Colonic mucosa (tissue), 4 donors: ENCODE results near the gene C10orf88. TPM values are rescaled to one million over a fixed set of nuclear protein-coding genes. Genes with fewer than 3 reads are reported as not detected.

ENCODE experiments used
- DNase-seq: peaks from one replicate; pipeline ENCODE4 v3.0.0-alpha.2; 2020
- H3K27ac ChIP-seq: fragments of 200-600 bp; one replicate; pipeline ENCODE4 v1.8.0; 2021
- H3K27me3 ChIP-seq: fragments of 200-600 bp; one replicate; pipeline ENCODE4 v1.8.0; 2021
- H3K36me3 ChIP-seq: fragments of 200-600 bp; one replicate; pipeline ENCODE4 v1.8.0; 2021
- H3K4me1 ChIP-seq: fragments of 200-600 bp; one replicate; pipeline ENCODE4 v1.8.0; 2021; ENCODE audit warnings: mild to moderate bottlenecking
- H3K4me3 ChIP-seq: fragments of 200-600 bp; one replicate; pipeline ENCODE4 v1.8.0; 2021
- H3K9ac ChIP-seq, 2 donors: one replicate each; pipeline ENCODE4 v1.7.0; 2013; ENCODE audit warnings: control low read depth in 2 of 2, low read depth in 2 of 2, low read length in 2 of 2
- H3K9me3 ChIP-seq: fragments of 200-600 bp; one replicate; pipeline ENCODE4 v1.8.0; 2021
- intact Hi-C: fragments of 100-400 bp; cut with DNase I; formaldehyde crosslinking; loops from one replicate; pipeline ENCODE4 v1.14.1; 2022
- total RNA-seq, 2 donors: library from RNA; stranded (reverse); fragmentation: NEBNext Ultra II Directional in 1 of 2; extraction: Animal tissue kit (Norgen Biotek cat#: 25700) in 1 of 2; gene quantifications; one replicate each; pipeline ENCODE4 v1.2.1, GENCODE V29; 2021
- TF ChIP-seq, protein P1 (sequence below): fragments of 200-600 bp; IDR thresholded peaks from one replicate; pipeline ENCODE4 v1.8.0; 2022; ENCODE audit warnings: antibody characterized with exemption, mild to moderate bottlenecking
- donor health status: healthy.
- donor health status: DM: no; HTN: no; CAD: no.
- donor health status: DM: no; HTN: no; CAD: no.

C10orf88 gene
- total RNA-seq, 2 donors from 2014 or later = 6.3 to 6.8 TPM

DNA sequence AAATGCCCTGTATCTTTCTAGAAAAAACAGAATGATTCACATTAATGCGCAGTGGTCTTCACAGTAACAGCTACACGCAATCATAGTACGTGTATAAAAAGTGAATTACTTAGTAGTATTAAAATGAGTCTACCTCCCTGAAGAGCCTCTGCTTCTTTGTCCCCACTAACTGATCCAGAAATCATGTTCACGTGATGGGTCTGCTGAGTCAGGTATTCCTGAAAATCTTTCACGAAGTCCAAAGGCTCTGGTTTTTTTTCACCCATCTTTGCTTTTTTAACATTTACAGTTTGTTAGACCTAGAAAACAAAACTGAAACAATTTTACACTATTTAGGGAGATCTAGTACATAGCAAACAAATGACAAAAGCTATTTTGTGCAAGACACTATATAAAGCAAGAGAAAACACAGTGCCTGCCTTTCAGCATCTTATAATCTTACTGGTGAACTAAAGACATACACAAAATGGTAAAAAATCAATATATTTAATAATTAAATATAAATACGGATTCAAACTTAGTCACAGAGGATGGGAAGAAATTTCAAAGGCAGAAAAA, 44.4 kb upstream of the C10orf88 start:
- TF ChIP-seq, protein P1, sequence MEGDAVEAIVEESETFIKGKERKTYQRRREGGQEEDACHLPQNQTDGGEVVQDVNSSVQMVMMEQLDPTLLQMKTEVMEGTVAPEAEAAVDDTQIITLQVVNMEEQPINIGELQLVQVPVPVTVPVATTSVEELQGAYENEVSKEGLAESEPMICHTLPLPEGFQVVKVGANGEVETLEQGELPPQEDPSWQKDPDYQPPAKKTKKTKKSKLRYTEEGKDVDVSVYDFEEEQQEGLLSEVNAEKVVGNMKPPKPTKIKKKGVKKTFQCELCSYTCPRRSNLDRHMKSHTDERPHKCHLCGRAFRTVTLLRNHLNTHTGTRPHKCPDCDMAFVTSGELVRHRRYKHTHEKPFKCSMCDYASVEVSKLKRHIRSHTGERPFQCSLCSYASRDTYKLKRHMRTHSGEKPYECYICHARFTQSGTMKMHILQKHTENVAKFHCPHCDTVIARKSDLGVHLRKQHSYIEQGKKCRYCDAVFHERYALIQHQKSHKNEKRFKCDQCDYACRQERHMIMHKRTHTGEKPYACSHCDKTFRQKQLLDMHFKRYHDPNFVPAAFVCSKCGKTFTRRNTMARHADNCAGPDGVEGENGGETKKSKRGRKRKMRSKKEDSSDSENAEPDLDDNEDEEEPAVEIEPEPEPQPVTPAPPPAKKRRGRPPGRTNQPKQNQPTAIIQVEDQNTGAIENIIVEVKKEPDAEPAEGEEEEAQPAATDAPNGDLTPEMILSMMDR = no peak
- Histone ChIP-seq H3K27me3 (no peaks in the 10 kb centered on the region), H3K9ac (no peak overlapping the region), H3K4me1 (peaks cover 7% of the 10 kb centered on the region), H3K4me3 (no peak overlapping the region), H3K27ac (no peak overlapping the region), H3K36me3 (peaks cover 3% of the 10 kb centered on the region), H3K9me3 (no peaks in the 10 kb centered on the region)
- DNase-seq = no peak
- intact Hi-C loops = no loop called here

DNA sequence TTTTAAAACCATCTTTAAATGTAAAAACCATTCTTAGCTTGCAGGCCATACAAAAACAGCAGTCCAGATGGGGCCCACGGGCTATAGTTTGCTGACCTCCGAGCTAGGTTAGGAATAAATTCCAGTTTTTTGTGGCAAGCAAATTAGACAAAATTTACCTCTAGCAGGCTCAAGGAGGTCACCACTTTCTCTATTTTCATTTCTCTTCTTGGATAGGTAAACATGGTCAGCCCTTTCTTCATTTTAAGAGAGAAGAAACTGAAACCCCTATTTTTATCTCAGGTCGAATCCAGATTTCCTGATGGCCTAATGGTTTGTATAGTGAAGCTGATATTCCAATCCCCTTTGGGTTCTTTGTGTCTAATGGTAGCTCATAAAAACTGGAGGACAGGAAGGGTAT, 43.8 kb upstream of the C10orf88 start:
- intact Hi-C loops = no loop called here
- no peaks in the 10 kb centered on the region for H3K27me3 ChIP-seq
- peaks cover 7% of the 10 kb centered on the region for H3K4me1 ChIP-seq
- no peaks in the 10 kb centered on the region for H3K9me3 ChIP-seq
- H3K36me3 ChIP-seq = peaks cover 3% of the 10 kb centered on the region
- DNase-seq = no peak
- no peak overlapping the region for H3K9ac ChIP-seq
- TF ChIP-seq, protein P1 = no peak
- H3K4me3 ChIP-seq = no peak overlapping the region
- no peak overlapping the region for H3K27ac ChIP-seq

DNA sequence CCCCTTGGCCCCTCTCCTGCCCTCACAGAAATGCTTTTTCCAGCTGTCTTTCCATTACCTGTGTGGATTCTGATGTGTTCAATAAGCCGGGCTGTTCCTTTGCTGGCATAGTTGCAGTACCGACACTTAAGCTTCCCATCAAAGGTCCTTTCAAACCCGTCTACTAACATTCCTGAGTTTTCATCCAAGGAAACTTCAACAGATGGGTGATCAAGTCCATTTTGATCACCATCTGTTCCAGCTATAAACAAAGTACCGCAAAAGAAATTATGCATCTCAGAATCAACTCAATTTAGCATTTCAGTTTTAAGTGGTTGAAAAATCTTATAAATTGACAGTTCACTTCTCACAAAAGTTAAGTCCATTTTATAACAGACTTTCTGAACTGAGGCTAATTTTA, 41.9 kb upstream of the C10orf88 start:
- peaks cover 3% of the 10 kb centered on the region for H3K36me3 ChIP-seq
- DNase-seq = no peak
- no peaks in the 10 kb centered on the region for H3K9me3 ChIP-seq
- no peak overlapping the region for H3K9ac ChIP-seq
- TF ChIP-seq, protein P1 = no peak
- intact Hi-C loops = no loop called here
- H3K27ac ChIP-seq = no peak overlapping the region
- H3K4me1 ChIP-seq = peaks cover 7% of the 10 kb centered on the region
- no peaks in the 10 kb centered on the region for H3K27me3 ChIP-seq
- no peak overlapping the region for H3K4me3 ChIP-seq

DNA sequence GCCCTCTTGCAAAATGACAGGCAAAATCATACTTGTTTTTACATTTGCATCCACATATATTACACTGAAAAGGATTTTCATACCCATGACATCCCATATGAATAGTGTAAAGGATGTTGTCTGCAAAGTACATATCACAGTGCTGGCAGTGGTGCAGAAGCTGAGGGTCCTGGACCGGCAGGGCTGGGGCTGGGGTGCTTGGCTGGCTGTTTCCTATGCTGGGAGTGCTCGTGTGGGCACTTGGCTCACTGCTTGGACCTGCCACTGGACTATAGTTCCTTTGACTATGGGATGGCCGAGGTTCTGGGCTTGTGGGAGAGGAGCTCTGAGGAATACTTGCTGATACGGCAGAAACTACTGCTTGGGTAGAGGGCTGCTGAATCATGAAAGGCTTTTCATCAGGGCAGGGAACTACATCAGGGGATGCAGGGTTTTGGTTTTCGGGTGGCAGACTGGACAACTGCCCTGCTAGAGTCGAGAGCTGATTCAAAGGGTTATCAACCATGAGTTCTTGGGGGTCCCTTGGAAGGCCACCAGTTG, 39.8 kb upstream of the C10orf88 start:
- Histone ChIP-seq H3K9ac (no peak overlapping the region), H3K27me3 (no peaks in the 10 kb centered on the region), H3K27ac (no peak overlapping the region), H3K4me1 (no peaks in the 10 kb centered on the region), H3K4me3 (no peak overlapping the region), H3K9me3 (no peaks in the 10 kb centered on the region), H3K36me3 (peaks cover 3% of the 10 kb centered on the region)
- intact Hi-C loops = no loop called here
- no peak for DNase-seq
- TF ChIP-seq, protein P1 = no peak

DNA sequence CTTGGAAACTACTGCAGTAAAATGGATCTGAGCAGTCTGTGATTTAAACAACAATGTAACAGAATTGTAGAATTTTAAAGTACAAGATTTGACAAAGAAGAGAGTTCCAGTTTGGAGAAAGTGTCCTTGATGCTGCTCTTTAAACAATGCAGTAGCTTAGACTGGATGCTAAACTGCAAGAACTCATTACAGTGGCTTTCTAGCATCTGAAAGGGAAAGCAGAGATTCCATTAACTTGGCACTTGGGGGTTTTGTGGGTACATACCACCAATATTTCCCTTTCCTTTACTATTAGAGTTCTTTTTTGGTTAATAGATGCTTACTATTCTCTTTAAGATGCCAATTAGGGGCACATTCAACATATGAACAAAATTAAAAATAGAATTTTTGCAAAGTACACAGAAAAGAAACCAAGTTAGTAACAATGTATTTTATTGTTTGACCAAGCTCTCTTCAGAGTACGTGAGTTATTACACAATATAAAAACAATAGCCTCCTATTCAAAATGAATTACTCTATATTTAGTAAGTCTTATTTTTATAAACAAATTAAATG, 38.1 kb upstream of the C10orf88 start:
- DNase-seq = no peak
- Histone ChIP-seq H3K4me1 (no peaks in the 10 kb centered on the region), H3K36me3 (peaks cover 3% of the 10 kb centered on the region)

More for the DNA sequence above, 38.1 kb upstream of the C10orf88 start:
- intact Hi-C loops = no loop called here
- no peak overlapping the region for H3K27ac ChIP-seq
- H3K9ac ChIP-seq = no peak overlapping the region
- TF ChIP-seq, protein P1 = no peak
- no peaks in the 10 kb centered on the region for H3K27me3 ChIP-seq
- H3K9me3 ChIP-seq = no peaks in the 10 kb centered on the region
- H3K4me3 ChIP-seq = no peak overlapping the region
